GM21737 (cell line): ENCODE measurements around the gene BHLHE23.

Experiments used
- ATAC-seq: cut with Tn5 transposase; IDR thresholded peaks from one replicate; pipeline ENCODE4 v1.9.1; 2021; ENCODE audit warnings: mild to moderate bottlenecking, moderate library complexity; ENCODE audit not compliant: unreplicated experiment

Gene BHLHE23

GRCh38 chr20:62993856-62994494, 12.8 kb downstream of the BHLHE23 start:
- no peak for ATAC-seq

- ATAC-seq, result no peak
These were observed 14.9 kb downstream of the BHLHE23 start for GRCh38 chr20:62991863-62992262.

GRCh38 chr20:62991196-62991807, 15.5 kb downstream of the BHLHE23 start:
- ATAC-seq, result no peak

- no peak for ATAC-seq
These were observed 16.4 kb downstream of the BHLHE23 start for GRCh38 chr20:62990306-62990825.

GRCh38 chr20:62989201-62989601, 17.6 kb downstream of the BHLHE23 start:
- ATAC-seq, result no peak

- ATAC-seq, result no peak
These were observed 19.6 kb downstream of the BHLHE23 start for GRCh38 chr20:62987114-62987513.

GRCh38 chr20:62986257-62986800, 20.4 kb downstream of the BHLHE23 start:
- no peak for ATAC-seq

GRCh38 chr20:62985444-62985778, 21.4 kb downstream of the BHLHE23 start:
- no peak for ATAC-seq

- no peak for ATAC-seq
These were observed 21.9 kb downstream of the BHLHE23 start for GRCh38 chr20:62984666-62985443.

- no peak for ATAC-seq
These were observed 23.6 kb downstream of the BHLHE23 start for GRCh38 chr20:62983210-62983609.

GRCh38 chr20:62982124-62983075, 24.4 kb downstream of the BHLHE23 start:
- no peak for ATAC-seq

- no peak for ATAC-seq
These were observed 25.8 kb downstream of the BHLHE23 start for GRCh38 chr20:62980970-62981369.

- no peak for ATAC-seq
These were observed 26.3 kb downstream of the BHLHE23 start for GRCh38 chr20:62980380-62980960.

- no peak for ATAC-seq
These were observed 26.8 kb downstream of the BHLHE23 start for GRCh38 chr20:62979876-62980373.

GRCh38 chr20:62979310-62979709, 27.5 kb downstream of the BHLHE23 start:
- ATAC-seq, result no peak

- ATAC-seq, result no peak
These were observed 28.2 kb downstream of the BHLHE23 start for GRCh38 chr20:62978561-62978943.

- ATAC-seq, result peak; percentile 46
These were observed 28.9 kb downstream of the BHLHE23 start for GRCh38 chr20:62977613-62978560.

- ATAC-seq, result no peak
These were observed 29.9 kb downstream of the BHLHE23 start for GRCh38 chr20:62976886-62977285.
